H1 (cell line): ENCODE results near the gene C7orf25. TPM values are rescaled to one million over a fixed set of nuclear protein-coding genes. Genes with fewer than 3 reads are reported as not detected.

Source experiments
- POLR2A ChIP-seq, 2 experiments: IDR thresholded peaks; 1 replicate in 1 of 2; 2 replicates in 1 of 2; pipeline ENCODE4 v1.6.1; 2011; ENCODE audit warnings: low read depth in 2 of 2, low read length in 2 of 2, mild to moderate bottlenecking in 2 of 2; ENCODE audit errors: control extremely low read depth in 1 of 2
- polyA plus RNA-seq, 7 experiments: library from polyadenylated mRNA; depleted of rRNA in 3 of 7; stranded (reverse) in 5 of 7; unstranded in 2 of 7; fragments of >200 nt in 5 of 7; fragments of 200-250 nt in 2 of 7; gene quantifications; 1 replicate in 5 of 7; 2 replicates in 1 of 7; 4 replicates in 1 of 7; pipeline versions ENCODE4 v1.2.1 to v1.2.3, GENCODE V29; 2011 to 2013; ENCODE audit warnings: missing spikeins in 2 of 7, mixed read lengths in 2 of 7
- total RNA-seq: library from RNA; stranded (reverse); fragmentation: NEBNext Ultra II Directional; extraction: Animal tissue kit (Norgen Biotek cat#: 25700); gene quantifications from 2 replicates; pipeline ENCODE4 v1.2.1, GENCODE V29; 2021
- TF ChIP-seq, protein P1 (sequence below), 3 experiments: IDR thresholded peaks; 1 replicate in 2 of 3; 2 replicates in 1 of 3; pipeline versions ENCODE4 v1.5.1 to v1.6.1; 2011; ENCODE audit warnings: low read length in 3 of 3, mild to moderate bottlenecking in 3 of 3, inconsistent platforms in 2 of 3, low read depth in 1 of 3, moderate library complexity in 1 of 3; ENCODE audit not compliant: insufficient read depth in 1 of 3; ENCODE audit errors: control extremely low read depth in 1 of 3
- TF ChIP-seq, protein P2 (sequence below): IDR thresholded peaks from 2 replicates; pipeline ENCODE4 v1.6.1; 2011; ENCODE audit warnings: low read depth, mild to moderate bottlenecking, low read length; ENCODE audit not compliant: insufficient read depth

C7orf25 gene
- total and polyA plus RNA-seq, 2 of the 8 experiments (the other 6 are each of a cell fraction or from before 2014, with no cell fraction given): 0.70 to 4.5 TPM

- TF ChIP-seq, protein P1, sequence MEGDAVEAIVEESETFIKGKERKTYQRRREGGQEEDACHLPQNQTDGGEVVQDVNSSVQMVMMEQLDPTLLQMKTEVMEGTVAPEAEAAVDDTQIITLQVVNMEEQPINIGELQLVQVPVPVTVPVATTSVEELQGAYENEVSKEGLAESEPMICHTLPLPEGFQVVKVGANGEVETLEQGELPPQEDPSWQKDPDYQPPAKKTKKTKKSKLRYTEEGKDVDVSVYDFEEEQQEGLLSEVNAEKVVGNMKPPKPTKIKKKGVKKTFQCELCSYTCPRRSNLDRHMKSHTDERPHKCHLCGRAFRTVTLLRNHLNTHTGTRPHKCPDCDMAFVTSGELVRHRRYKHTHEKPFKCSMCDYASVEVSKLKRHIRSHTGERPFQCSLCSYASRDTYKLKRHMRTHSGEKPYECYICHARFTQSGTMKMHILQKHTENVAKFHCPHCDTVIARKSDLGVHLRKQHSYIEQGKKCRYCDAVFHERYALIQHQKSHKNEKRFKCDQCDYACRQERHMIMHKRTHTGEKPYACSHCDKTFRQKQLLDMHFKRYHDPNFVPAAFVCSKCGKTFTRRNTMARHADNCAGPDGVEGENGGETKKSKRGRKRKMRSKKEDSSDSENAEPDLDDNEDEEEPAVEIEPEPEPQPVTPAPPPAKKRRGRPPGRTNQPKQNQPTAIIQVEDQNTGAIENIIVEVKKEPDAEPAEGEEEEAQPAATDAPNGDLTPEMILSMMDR (IDR thresholded peaks at IDR 0.05; ENCODE audit: control extremely low read depth in 1 of 3, insufficient read depth in 1 of 3, low read depth in 1 of 3, low read length in 3 of 3): 0 out of 4 replicates have a peak, but pooled peaks of 1 of the 3 experiments have one; percentile 3
- TF ChIP-seq, protein P2, sequence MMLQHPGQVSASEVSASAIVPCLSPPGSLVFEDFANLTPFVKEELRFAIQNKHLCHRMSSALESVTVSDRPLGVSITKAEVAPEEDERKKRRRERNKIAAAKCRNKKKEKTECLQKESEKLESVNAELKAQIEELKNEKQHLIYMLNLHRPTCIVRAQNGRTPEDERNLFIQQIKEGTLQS: peak; percentile 88
- peak; percentile 12 to 62; a peak in 2 of 3 replicates for TF ChIP-seq POLR2A (IDR thresholded peaks at IDR 0.05; ENCODE audit: control extremely low read depth in 1 of 2, low read depth in 2 of 2, low read length in 2 of 2)
These were observed at the start of gene C7orf25 (continued) for GRCh38 chr7:42911454-42912447.
